Uterus (tissue), 2 donors: ENCODE measurements around the gene KITLG.
"Not testable (repeated sequence)": the region's sequence is repeated elsewhere in the genome, so short reads cannot be mapped to it uniquely, and the experiment has no call there.

ENCODE experiments used
- CTCF ChIP-seq, 4 experiments: fragments of 200-600 bp in 2 of 4; fragments of 450-650 bp in 2 of 4; sonication (generic) in 2 of 4; IDR thresholded peaks; one replicate each; pipeline ENCODE4 v1.5.1; 2016 to 2019; ENCODE audit warnings: antibody characterized with exemption in 4 of 4, mild to moderate bottlenecking in 2 of 4, moderate library complexity in 1 of 4
- POLR2A ChIP-seq, 2 donors: fragments of 450-650 bp; IDR thresholded peaks; one replicate each; pipeline ENCODE4 v1.6.1; 2016; ENCODE audit warnings: antibody characterized with exemption in 2 of 2, mild to moderate bottlenecking in 1 of 2, moderate library complexity in 1 of 2

- TF ChIP-seq POLR2A, CTCF (IDR thresholded peaks at IDR 0.05): not testable (repeated sequence)
Observed at GRCh38 chr12:88628035-88628434, 47.8 kb upstream of the KITLG start.
